Neural progenitor cell (in vitro differentiated cells): ENCODE data around the gene CERS6. TPM values are rescaled to one million over a fixed set of nuclear protein-coding genes. Genes with fewer than 3 reads are reported as not detected.

Experiments used
- DNase-seq: peaks from one replicate; pipeline ENCODE4 v3.0.0-alpha.2; 2016; ENCODE audit warnings: low spot score
- H2AFZ ChIP-seq: fragments of 200-600 bp; sonication (generic); replicated peaks from 2 replicates; pipeline ENCODE4 v1.6.1; 2016; ENCODE audit warnings: antibody characterized with exemption
- H3F3A ChIP-seq: fragments of 200-600 bp; sonication (generic); 2 replicates; pipeline ENCODE4 v1.6.1; 2016; ENCODE audit warnings: antibody characterized with exemption, low read depth
- H3K27ac ChIP-seq: fragments of 200-600 bp; sonication (generic); 2 replicates; pipeline ENCODE4 v1.5.1; 2016; ENCODE audit warnings: mild to moderate bottlenecking
- H3K27me3 ChIP-seq: fragments of 200-600 bp; sonication (generic); 2 replicates; pipeline ENCODE4 v1.6.1; 2016; ENCODE audit warnings: mild to moderate bottlenecking, moderate library complexity
- H3K36me3 ChIP-seq: fragments of 200-600 bp; sonication (generic); 2 replicates; pipeline ENCODE4 v1.5.1; 2016
- H3K4me1 ChIP-seq: fragments of 200-600 bp; sonication (generic); 2 replicates; pipeline ENCODE4 v1.6.1; 2016; ENCODE audit warnings: mixed run types
- H3K4me2 ChIP-seq: fragments of 200-600 bp; sonication (generic); 2 replicates; pipeline ENCODE4 v1.6.1; 2016
- H3K4me3 ChIP-seq: fragments of 200-600 bp; sonication (generic); 2 replicates; pipeline ENCODE4 v1.5.1; 2016
- H3K79me2 ChIP-seq: fragments of 200-600 bp; sonication (generic); 2 replicates; pipeline ENCODE4 v1.6.1; 2016; ENCODE audit warnings: low read depth
- H3K9ac ChIP-seq: fragments of 200-600 bp; sonication (generic); 2 replicates; pipeline ENCODE4 v1.6.1; 2016
- H3K9me3 ChIP-seq: fragments of 200-600 bp; sonication (generic); 2 replicates; pipeline ENCODE4 v1.5.1; 2016; ENCODE audit warnings: low read depth
- H4K20me1 ChIP-seq: fragments of 200-600 bp; sonication (generic); 2 replicates; pipeline ENCODE4 v1.6.1; 2016; ENCODE audit warnings: low read depth
- H3K27ac Mint-ChIP-seq: 3 replicates; pipeline ENCODE4 v1.8.0; 2021; ENCODE audit warnings: mixed read lengths
- H3K27me3 Mint-ChIP-seq: 2 replicates; pipeline ENCODE4 v1.8.0; 2022; ENCODE audit warnings: low read depth, mild to moderate bottlenecking, inconsistent platforms, moderate library complexity, mixed read lengths; ENCODE audit not compliant: insufficient read depth
- H3K36me3 Mint-ChIP-seq: 3 replicates; pipeline ENCODE4 v1.8.0; 2021; ENCODE audit warnings: mixed read lengths
- H3K4me1 Mint-ChIP-seq: 3 replicates; pipeline ENCODE4 v1.8.0; 2021; ENCODE audit warnings: mixed read lengths
- H3K4me3 Mint-ChIP-seq: 3 replicates; pipeline ENCODE4 v1.8.0; 2021; ENCODE audit warnings: mild to moderate bottlenecking, moderate library complexity, mixed read lengths
- H3K9me3 Mint-ChIP-seq: 3 replicates; pipeline ENCODE4 v1.8.0; 2020; ENCODE audit warnings: mixed read lengths
- EZH2 ChIP-seq: fragments of 200-600 bp; sonication (generic); IDR thresholded peaks from 2 replicates; pipeline ENCODE4 v1.6.1; 2017; ENCODE audit warnings: antibody characterized with exemption, mild to moderate bottlenecking, moderate library complexity
- EZH2phosphoT487 ChIP-seq: fragments of 200-600 bp; sonication (generic); IDR thresholded peaks from 2 replicates; pipeline ENCODE4 v1.6.1; 2017; ENCODE audit warnings: antibody characterized with exemption
- total RNA-seq: library from RNA; depleted of rRNA; stranded (reverse); fragments of >200 nt; gene quantifications from 2 replicates; pipeline ENCODE4 v1.2.3, GENCODE V29; 2015; ENCODE audit warnings: low replicate concordance
- TF ChIP-seq, protein P1 (sequence below): fragments of 200-600 bp; sonication (generic); IDR thresholded peaks from 2 replicates; pipeline ENCODE4 v1.5.1; 2017; ENCODE audit warnings: antibody characterized with exemption, mild to moderate bottlenecking

The CERS6 gene
- total RNA-seq, 1 donor from 2014 or later, result 50.8 TPM

DNA sequence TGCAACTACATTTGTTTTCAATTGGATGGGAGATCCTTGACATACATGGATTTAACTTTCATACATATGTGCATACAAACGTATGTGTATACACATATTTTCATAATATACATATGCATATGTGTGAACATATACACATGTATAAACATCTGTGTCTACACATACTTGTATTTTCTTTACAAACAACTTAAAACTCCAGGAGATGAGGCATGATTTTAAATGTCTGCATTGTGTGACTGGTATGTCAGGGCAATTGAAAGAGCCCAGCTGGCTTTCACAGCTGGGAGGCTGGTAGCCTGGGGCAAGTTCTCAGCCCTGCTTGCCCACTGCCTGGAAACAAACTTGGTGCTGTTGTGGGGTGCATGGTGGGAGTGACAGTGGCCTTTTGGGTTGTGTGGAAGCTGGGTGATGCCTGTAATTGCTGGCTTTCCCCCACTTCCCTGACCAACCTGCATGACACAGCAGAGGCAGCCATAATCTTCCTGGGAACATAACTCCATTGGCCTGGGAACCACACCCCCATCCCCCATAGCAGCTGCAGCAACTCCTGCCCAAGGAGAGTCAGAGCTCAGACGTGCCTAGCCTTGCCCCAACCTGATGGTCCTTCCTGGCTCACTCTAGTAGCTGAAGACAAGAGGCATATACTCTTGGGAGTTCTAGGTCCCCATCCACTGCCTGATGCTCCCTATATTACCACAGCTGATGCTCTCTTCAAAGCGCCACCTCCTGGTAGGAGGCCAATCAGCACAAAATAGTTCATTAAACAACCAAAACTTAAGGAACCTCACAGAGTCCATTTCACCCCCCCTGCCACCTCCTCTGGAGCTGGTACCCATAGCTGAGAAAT, 158.3 kb downstream of the CERS6 start:
- no peak for TF ChIP-seq EZH2
- TF ChIP-seq, protein P1, sequence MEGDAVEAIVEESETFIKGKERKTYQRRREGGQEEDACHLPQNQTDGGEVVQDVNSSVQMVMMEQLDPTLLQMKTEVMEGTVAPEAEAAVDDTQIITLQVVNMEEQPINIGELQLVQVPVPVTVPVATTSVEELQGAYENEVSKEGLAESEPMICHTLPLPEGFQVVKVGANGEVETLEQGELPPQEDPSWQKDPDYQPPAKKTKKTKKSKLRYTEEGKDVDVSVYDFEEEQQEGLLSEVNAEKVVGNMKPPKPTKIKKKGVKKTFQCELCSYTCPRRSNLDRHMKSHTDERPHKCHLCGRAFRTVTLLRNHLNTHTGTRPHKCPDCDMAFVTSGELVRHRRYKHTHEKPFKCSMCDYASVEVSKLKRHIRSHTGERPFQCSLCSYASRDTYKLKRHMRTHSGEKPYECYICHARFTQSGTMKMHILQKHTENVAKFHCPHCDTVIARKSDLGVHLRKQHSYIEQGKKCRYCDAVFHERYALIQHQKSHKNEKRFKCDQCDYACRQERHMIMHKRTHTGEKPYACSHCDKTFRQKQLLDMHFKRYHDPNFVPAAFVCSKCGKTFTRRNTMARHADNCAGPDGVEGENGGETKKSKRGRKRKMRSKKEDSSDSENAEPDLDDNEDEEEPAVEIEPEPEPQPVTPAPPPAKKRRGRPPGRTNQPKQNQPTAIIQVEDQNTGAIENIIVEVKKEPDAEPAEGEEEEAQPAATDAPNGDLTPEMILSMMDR, result peak; percentile 10
- H3K4me2 ChIP-seq, result no peak overlapping the region
- no peaks in the 10 kb centered on the region for H3K36me3 ChIP-seq
- no peak overlapping the region for H3K27ac ChIP-seq
- peaks cover 24% of the 10 kb centered on the region for H3K9me3 Mint-ChIP-seq
- no peaks in the 10 kb centered on the region for H3K79me2 ChIP-seq
- H3K27ac Mint-ChIP-seq, result peak overlapping the region; percentile 22
- no peak overlapping the region for H3K4me3 Mint-ChIP-seq
- no peaks in the 10 kb centered on the region for H3K27me3 Mint-ChIP-seq
- no peaks in the 10 kb centered on the region for H4K20me1 ChIP-seq
- no peak overlapping the region for H2AFZ ChIP-seq
- no peaks in the 10 kb centered on the region for H3K4me1 Mint-ChIP-seq
- H3K27me3 ChIP-seq, result no peaks in the 10 kb centered on the region
- peaks cover 28% of the 10 kb centered on the region for H3K36me3 Mint-ChIP-seq
- no peak for DNase-seq
- H3K9me3 ChIP-seq, result no peaks in the 10 kb centered on the region
- no peak overlapping the region for H3K9ac ChIP-seq
- H3F3A ChIP-seq, result no peaks in the 10 kb centered on the region
- no peak overlapping the region for H3K4me3 ChIP-seq
- no peaks in the 10 kb centered on the region for H3K4me1 ChIP-seq

DNA sequence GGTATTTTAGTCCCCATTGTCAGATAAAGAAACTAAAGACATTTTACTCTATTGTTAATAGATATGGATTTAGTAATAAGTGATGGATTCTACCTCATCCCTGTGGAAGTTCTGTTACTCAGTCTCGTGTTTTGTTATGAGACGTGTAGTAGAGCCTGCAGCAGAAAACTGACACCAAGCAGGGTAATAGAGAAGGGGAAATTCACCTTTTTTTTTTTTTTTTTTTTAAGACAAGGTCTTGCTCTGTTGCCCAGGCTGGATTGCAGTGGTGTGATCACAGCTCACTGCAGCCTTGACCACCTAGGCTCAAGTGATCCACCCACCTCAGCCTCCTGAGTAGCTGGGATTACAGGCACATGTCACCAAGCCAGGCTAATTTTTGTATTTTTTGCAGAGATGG, 164.5 kb downstream of the CERS6 start:
- no peak overlapping the region for H2AFZ ChIP-seq
- H3K27ac ChIP-seq, result no peak overlapping the region
- peaks cover 3% of the 10 kb centered on the region for H3F3A ChIP-seq
- Mint-ChIP-seq H3K36me3 (peaks cover 6% of the 10 kb centered on the region), H3K27me3 (no peaks in the 10 kb centered on the region), H3K27ac (no peak overlapping the region), H3K4me3 (no peak overlapping the region), H3K9me3 (peaks cover 13% of the 10 kb centered on the region), H3K4me1 (no peaks in the 10 kb centered on the region)
- H3K36me3 ChIP-seq, result no peaks in the 10 kb centered on the region
- DNase-seq, result no peak
- peaks cover 5% of the 10 kb centered on the region for H3K79me2 ChIP-seq
- no peaks in the 10 kb centered on the region for H4K20me1 ChIP-seq
- H3K9me3 ChIP-seq, result no peaks in the 10 kb centered on the region
- no peak overlapping the region for H3K9ac ChIP-seq
- no peak overlapping the region for H3K4me3 ChIP-seq
- no peak overlapping the region for H3K4me2 ChIP-seq
- H3K27me3 ChIP-seq, result no peaks in the 10 kb centered on the region
- H3K4me1 ChIP-seq, result peaks cover 3% of the 10 kb centered on the region
- TF ChIP-seq EZH2phosphoT487 (no peak), EZH2 (no peak)
- TF ChIP-seq, protein P1, result no peak

DNA sequence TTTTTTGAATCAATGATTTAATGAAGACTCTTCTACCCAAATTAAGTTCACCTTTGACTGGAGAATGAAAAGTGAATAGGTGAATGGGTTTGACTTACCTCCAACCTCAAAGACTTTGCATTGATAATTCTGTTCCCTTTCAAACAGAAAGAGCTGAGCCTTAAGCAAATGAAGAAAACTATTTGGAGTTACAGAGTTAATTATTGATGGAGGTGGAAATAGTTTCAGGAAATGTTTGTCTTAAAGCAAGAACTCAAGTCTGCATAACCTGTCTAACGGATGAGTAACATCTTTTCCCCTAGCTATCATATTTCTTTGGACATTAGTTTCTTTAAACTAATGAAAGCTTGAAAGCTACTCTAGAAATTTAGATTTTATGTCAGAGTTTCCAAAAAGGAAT, 166.5 kb downstream of the CERS6 start:
- Histone ChIP-seq H2AFZ (no peak overlapping the region), H3K27ac (no peak overlapping the region), H3K4me2 (no peak overlapping the region), H3K4me1 (peaks cover 23% of the 10 kb centered on the region), H3K4me3 (no peak overlapping the region), H3K9me3 (no peaks in the 10 kb centered on the region), H3K79me2 (peaks cover 11% of the 10 kb centered on the region), H3K27me3 (no peaks in the 10 kb centered on the region), H3F3A (peaks cover 17% of the 10 kb centered on the region), H3K36me3 (no peaks in the 10 kb centered on the region), H4K20me1 (no peaks in the 10 kb centered on the region), H3K9ac (no peak overlapping the region)
- no peak for TF ChIP-seq EZH2
- no peak for TF ChIP-seq EZH2phosphoT487
- TF ChIP-seq, protein P1, result no peak
- H3K4me3 Mint-ChIP-seq, result no peak overlapping the region
- no peaks in the 10 kb centered on the region for H3K27me3 Mint-ChIP-seq
- peaks cover 9% of the 10 kb centered on the region for H3K4me1 Mint-ChIP-seq
- no peak overlapping the region for H3K27ac Mint-ChIP-seq
- DNase-seq, result no peak
- no peaks in the 10 kb centered on the region for H3K36me3 Mint-ChIP-seq
- peaks cover 8% of the 10 kb centered on the region for H3K9me3 Mint-ChIP-seq
